ENCODE measurements around the gene RIPK1.
"Not testable (repeated sequence)": the region's sequence is repeated elsewhere in the genome, so short reads cannot be mapped to it uniquely, and the experiment has no call there.

RIPK1 gene

GRCh38 chr6:3068329-3069214 lies at the start of gene RIPK1:
TSS of gene RIPK1 (plus strand) at chr6:3068494. CDS start at chr6:3076824, 8,330 bp downstream.
- DNase-seq (ENCODE audit: low spot score), result peak; percentile 93

DNA sequence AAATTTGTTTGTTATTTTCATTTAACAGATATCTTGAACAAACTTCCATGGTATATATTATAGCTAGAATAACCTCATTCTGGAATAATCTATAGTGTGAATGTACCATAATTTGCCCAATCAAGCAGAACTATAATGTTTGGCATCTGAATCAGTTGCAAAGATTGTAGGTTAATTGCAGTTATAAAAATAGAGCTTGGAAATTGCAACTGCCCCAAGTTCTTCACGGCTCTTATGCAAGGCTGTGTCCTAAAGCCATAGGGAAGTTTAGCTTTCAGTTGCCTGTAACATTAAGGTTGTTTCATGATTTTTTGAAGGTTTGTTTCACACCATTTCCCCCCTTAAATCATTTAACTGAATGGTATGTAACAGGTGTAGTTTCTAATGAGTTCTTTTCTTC lies 49.2 kb upstream of the RIPK1 start:
- DNase-seq (ENCODE audit: low spot score), result no peak

- no peak for DNase-seq (ENCODE audit: low spot score)
Observed at GRCh38 chr6:3019749-3020320, 48.5 kb upstream of the RIPK1 start.

- DNase-seq (ENCODE audit: low spot score), result not testable (repeated sequence)
Observed at GRCh38 chr6:3020976-3021598, 47.2 kb upstream of the RIPK1 start.

DNA sequence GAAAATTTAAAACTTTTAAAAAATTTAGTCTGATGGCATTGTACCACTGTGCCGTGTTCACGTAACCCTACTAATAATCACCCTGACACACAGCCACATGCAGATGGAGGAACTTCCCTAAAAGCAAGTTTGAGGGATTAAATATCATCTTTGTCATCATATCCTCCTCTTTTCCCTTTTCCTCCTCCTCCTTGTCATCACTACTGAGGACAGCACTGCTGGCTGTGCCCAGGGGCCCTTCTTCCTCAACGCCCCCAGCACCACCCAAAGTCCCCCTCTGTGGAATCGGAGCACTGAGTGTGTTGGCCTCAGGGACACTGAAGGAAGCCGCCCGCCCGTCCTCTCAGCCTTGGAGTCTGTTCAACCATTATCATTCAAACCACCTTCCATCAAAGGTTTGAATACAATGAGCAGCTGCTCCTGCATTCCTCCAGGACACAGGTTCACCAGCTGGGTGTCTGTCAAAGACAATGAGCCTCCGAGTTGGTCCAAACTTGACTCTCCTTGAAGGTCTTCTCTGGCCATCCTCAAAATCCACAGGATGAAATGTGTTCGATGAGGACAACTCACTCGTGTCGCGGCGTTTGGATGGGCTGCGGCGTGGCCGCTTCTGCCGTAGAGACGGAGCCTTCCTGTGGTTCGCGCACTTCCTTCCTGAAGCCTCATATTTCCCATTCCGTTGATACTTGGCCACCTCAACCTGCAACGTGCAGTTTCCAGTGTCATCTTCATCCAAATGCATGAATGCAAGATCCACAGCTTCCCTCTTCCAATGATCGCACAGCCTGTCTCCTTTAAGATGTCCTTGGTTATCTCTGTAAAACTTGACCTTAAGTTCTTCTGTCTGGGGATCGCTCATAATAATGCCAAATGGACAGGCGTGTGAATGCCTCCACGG lies 45.3 kb upstream of the RIPK1 start:
- peak; percentile 60 for DNase-seq (ENCODE audit: low spot score)

DNA sequence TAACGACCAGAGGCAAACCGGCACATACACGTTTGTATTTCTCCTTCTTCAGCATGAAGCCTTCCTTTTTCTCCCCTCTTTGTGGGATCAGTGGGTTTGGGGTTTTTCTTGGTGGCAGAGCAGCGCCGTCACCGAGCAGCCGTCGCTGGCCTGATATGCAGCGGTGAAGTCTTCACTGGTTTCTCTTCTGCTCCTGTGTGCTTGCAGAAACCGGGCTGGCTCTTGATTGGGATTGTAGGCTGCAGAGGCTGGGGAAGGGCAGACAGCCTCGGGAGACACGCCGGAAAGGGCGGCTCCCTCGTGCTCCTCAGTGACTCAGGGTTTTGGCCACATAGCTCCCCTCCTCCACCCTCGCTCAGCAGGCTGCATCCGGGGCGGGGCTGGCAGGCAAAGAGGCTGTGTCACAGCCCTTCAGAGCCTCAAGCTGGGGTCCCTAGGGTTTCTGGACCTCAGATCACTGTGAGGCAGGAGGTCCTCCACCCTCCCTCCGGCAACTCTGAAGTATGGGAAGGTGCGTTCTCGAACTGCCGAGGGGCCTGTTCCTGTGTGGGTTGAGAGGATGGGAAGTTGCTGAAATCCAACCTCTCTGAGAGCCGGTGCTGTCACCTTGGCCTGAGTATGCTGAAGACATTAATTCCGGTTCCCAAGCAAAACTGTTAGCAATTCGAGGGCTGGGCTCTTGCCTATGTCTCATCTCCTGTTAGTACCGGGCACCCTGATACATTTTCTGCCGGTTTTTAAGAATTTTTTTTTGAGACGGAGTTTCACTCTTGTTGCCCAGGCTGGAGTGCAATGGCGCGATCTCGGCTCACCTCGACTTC lies 44.4 kb upstream of the RIPK1 start:
- peak; percentile 97 for DNase-seq (ENCODE audit: low spot score)

- DNase-seq (ENCODE audit: low spot score), result no peak
Observed at GRCh38 chr6:3026791-3027626, 41.3 kb upstream of the RIPK1 start.

DNA sequence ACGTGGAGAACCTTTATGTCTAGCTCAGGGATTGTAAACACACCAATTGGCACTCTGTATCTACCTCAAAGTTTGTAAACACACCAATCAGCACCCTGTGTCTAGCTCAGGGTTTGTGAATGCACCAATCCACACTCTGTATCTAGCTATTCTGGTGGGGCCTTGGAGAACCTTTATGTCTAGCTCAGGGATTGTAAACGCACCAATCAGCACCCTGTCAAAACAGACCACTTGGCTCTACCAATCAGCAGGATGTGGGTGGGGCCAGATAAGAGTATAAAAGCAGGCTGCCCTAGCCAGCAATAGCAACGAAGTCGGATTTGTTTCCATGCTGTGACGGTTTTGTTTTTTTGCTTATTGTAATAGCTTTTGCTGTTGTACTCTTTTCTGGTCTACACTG lies 40.1 kb upstream of the RIPK1 start:
- DNase-seq (ENCODE audit: low spot score), result not testable (repeated sequence)

- no peak for DNase-seq (ENCODE audit: low spot score)
Observed at GRCh38 chr6:3031857-3032640, 36.2 kb upstream of the RIPK1 start.

DNA sequence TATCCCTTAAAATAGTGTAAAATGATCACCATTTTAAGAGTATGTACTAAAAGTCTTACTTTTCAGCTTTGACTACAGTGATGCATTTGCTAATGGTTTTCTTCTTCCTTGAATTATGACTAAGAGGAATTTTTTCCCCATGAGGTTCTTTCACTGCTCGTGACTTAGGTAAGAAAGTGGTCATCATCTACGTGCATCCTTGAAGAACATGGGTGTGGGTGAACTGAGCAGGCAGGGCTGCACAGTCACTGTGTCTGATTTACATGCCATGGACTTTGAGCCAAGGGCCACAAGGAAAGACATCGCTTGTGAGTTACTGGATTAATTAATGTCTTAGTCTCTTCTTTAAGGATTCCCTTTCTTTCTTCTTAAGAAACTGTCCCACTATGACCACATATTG lies 35.3 kb upstream of the RIPK1 start:
- peak; percentile 76 for DNase-seq (ENCODE audit: low spot score)

DNA sequence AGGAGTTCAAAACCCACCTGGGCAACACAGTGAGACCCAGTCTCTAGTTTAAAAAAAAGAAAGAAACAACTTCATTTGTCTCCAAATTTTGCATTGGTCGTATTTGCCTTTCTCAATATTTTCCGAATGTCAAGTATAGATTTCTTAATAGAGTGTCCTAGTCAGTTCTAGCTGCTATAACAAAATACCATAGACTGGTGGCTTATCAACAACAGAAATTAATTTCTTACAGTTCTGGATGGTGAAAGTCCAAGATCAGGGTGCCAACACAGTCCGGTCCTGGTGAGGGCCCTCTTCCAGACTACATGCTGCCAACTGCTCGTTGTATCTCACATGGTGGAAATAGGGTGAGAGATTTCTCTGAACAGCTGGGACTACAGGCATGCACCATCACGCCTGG lies 34.6 kb upstream of the RIPK1 start:
- no peak for DNase-seq (ENCODE audit: low spot score)

GRCh38 chr6:3035397-3035796 lies 32.9 kb upstream of the RIPK1 start:
- DNase-seq (ENCODE audit: low spot score), result no peak

- DNase-seq (ENCODE audit: low spot score), result no peak
Observed at GRCh38 chr6:3036861-3037637, 31.2 kb upstream of the RIPK1 start.

DNA sequence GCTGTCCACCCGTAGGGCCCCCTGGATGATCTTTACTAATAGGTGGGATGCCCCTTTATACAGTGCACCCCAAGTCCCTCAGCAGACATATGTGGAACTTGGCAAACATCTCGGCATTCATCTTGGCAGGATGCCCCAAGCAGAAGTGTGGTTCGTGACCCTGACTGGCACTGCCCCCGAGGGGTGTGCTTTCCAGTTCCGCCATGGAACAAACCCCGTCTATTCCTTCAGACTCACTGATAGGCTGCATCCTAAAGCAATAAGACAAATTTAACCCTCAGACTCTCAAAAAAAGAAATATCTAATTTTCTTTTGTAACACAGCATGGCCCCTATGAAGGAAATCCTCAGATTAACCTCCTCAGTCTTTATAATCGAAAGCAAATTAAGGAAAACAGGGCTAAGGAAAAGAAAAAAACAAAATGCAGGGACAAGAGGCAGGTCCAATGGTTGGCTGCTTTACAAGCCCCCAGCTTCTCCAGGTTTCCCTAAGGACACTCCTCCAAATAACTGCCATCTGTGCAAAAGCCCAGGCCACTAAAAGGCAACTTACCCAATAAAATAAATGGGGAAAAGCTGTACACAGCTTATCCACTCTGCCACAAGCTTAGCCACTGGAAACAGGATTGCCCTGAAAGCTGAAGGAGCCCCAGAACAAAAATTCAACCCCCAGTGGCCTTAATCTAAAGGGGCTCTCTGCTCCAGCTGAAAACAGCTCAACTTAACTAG lies 30.5 kb upstream of the RIPK1 start:
- DNase-seq (ENCODE audit: low spot score), result no peak

- DNase-seq (ENCODE audit: low spot score), result no peak
Observed at GRCh38 chr6:3039384-3039783, 28.9 kb upstream of the RIPK1 start.

DNA sequence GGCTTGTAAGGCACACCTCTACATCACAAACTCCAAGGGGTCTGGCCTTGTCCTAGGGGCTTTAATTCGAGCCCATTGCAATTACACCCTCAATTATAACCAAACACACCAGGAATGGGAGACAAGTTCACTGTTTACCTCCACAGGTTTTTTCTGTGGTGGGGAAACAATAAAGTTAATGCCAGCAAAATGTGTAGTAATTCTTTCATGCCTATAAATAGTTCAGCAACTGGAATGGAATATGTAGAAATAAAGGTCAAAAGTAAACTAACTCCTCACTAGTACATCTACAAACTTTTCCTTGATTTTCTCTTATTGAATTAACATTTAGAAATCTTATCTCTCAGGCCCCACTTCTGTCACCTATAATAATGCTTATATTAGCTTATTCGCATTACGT lies 27.1 kb upstream of the RIPK1 start:
- no peak for DNase-seq (ENCODE audit: low spot score)

DNA sequence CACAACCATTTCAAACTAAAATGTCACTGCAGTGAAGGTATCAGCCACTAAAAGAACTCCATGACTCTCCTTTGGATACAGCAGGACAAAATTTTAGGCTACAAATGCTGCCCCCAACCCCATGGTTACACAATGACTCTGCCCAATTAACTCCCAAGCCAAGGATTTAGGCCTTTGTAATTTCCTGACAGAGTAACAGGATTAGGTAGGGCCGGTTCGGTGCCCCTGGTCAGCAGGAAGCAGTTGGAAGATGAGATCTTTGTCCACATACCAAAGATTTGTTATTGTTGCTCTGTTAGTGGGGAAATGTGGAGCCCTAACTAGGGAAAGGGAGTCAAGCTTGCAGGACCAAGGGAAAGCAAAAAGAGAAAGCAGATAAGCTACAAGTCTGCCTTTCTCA lies 26.7 kb upstream of the RIPK1 start:
- DNase-seq (ENCODE audit: low spot score), result no peak

GRCh38 chr6:3045369-3045768 lies 22.9 kb upstream of the RIPK1 start:
- DNase-seq (ENCODE audit: low spot score), result no peak
